HG03575 (cell line): ENCODE measurements around the gene NRG2.

Experiments used
- ATAC-seq: cut with Tn5 transposase; IDR thresholded peaks from one replicate; pipeline ENCODE4 v1.9.1; 2021; ENCODE audit not compliant: unreplicated experiment, insufficient number of reproducible peaks, low FRiP score; ENCODE audit errors: extremely low read depth

The NRG2 gene

GRCh38 chr5:140015706-140016105, 27.4 kb downstream of the NRG2 start:
- ATAC-seq: no peak

- no peak for ATAC-seq
Measured at GRCh38 chr5:140014751-140015150, 28.3 kb downstream of the NRG2 start.

- ATAC-seq: no peak
Measured at GRCh38 chr5:140013536-140013935, 29.6 kb downstream of the NRG2 start.

GRCh38 chr5:140012443-140012842, 30.7 kb downstream of the NRG2 start:
- ATAC-seq: no peak

- ATAC-seq: peak; percentile 48
Measured at GRCh38 chr5:140011297-140011802, 31.7 kb downstream of the NRG2 start.

GRCh38 chr5:140010798-140011197, 32.3 kb downstream of the NRG2 start:
- ATAC-seq: no peak

DNA sequence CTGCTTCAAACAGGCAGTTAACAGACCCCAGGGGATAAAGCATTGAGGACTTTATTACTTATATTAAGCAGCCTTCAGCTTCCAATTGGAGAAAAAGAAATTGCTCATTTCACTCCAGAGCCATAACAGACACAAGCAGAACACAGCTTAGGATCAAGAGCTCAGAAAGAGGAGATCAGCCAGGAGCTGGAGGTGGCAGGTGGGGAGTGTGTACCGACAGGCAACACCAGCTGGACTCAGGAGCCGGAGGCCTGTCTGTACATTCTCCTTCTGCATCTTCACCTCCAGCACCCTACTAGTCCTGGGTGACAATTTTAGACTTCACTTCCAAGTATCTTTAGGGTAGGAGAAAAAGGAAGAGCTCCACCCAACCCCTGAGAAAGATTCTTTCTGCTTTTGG, 35.8 kb downstream of the NRG2 start:
- no peak for ATAC-seq

DNA sequence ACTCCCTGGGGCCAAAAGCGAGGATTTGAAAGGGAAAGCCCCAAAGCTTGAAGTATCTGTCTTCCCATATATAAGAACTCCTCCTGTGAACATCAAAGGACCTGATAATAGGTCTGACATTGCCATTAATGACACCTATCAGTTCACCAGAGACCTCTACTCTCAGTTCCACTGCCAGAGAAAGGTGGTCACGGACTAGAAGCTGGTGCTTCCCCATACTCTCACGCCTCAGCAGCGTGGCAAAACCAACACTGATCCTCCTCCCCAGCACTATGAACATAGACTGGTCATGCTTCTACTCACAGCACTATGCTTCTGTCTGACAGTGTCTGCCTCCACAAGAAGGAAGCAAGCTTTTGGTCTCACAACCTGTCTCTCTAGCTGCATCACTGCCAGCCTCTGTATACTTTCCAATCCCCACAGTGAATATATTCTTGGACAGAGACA, 37.9 kb downstream of the NRG2 start:
- ATAC-seq: peak; percentile 92

GRCh38 chr5:140004174-140004573, 38.9 kb downstream of the NRG2 start:
- no peak for ATAC-seq

GRCh38 chr5:140003519-140003918, 39.6 kb downstream of the NRG2 start:
- no peak for ATAC-seq

DNA sequence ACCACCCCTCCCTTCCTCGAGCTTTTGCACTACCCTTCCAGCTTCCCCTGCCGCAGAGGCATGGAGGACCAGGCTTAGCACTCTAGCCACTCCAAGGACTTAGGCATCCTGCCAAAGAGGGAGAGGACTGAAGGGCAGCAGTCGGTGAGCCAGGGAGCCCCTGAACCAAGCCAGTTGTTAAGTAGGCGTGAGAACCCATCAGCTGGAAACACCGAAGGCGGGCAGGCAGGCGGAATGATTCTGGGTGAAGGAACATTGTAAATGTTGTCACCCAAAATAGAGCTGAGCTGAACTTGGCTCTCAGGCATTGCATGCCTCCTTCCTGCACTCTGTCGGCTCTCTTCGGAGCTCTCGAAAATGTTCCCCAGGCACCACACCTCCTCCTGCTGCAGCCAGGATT, 42.8 kb downstream of the NRG2 start:
- ATAC-seq: no peak

DNA sequence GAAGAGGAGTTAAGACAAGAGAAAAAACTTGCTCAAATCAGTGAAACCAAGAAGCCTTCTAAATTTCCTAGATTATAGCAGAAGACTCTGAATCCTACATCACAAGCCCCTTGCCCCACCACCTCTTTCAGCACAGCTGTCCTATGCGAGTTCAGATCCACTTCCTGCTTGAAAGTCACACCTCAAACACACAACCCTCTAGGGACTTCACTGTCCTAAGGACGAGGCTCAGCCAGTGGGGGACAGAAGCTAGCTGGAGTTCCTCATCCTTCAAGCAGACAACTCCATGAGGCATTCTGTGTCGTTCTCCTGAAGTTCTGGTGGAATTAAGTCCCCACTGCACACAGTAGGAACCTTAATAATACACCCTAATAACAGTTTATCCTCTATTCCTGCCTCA, 44.3 kb downstream of the NRG2 start:
- no peak for ATAC-seq

DNA sequence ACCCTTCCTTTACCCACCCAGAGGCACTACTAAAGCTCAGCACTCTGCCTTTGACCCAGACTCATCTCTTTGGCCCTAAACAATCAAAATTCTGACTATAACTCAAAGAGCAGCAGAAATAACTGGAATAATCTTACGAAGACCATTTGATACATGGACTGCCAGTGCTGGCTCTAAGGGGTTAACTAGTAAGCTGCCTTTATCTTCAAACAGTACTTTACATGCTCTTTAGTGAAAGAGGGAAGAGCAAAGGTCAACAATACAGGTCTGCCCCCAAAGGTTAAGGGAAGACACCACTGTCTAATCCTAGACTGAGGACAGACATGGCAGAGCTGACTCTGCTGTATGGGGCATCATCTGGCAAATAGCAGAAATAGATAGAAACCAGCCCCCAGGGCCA, 45.8 kb downstream of the NRG2 start:
- ATAC-seq: no peak

DNA sequence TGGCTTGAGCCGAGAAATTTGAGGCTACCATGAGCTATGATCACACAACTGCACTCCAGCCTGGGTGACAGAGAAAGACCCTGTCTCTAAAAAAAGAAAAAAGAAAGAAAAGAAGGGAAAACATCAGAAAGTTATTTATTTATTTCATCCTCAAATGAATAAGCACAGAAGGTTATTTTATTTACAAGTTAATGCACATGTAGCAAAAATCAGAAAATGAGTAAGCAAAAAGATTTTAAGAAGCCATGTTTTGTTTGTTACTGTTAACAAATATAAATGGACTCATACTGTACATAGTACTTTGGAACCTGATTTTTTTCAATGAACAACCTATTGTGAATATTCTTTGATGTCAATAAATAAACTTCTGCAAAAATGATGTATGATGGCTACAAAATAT, 47.2 kb downstream of the NRG2 start:
- ATAC-seq: no peak

GRCh38 chr5:139994234-139994633, 48.9 kb downstream of the NRG2 start:
- no peak for ATAC-seq

DNA sequence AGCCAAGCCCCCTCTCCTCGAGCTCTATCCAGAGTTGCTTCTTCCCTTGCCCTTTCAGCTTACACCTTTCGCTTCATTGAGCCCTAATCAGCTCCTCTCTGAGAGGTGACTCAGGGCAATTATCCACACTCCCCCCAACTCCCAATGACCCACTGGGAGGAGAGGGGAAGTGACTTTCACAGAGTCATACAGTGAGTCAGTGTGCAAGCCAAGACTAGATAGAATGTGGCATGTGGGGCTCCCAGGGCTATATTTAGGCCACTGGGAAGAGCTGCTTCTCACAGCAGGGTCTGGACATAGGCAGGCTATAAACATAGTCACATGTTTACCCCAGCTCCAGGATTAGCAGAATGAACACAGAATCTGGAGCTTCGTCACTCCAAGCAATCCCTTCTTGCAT, 57.4 kb downstream of the NRG2 start:
- ATAC-seq: no peak

DNA sequence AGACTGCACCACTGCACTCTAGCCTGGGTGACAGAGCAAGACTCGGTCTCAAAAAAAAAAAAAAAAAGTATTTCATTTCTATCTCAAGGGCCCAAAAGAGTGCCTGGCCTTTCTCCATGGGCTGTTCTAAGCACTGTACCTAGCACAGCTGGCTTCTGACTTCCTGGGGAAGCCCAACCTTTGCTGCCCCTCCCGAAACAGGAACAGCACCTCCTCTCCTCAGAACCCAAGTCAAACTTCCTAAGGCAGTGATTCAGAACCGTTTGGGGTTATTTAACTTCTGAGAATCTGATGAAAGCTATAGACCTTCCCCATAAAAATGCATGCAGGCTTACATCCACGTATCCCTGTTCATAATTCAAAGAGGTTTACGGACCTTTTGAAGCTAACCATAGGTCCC, 57.8 kb downstream of the NRG2 start:
- ATAC-seq: no peak

DNA sequence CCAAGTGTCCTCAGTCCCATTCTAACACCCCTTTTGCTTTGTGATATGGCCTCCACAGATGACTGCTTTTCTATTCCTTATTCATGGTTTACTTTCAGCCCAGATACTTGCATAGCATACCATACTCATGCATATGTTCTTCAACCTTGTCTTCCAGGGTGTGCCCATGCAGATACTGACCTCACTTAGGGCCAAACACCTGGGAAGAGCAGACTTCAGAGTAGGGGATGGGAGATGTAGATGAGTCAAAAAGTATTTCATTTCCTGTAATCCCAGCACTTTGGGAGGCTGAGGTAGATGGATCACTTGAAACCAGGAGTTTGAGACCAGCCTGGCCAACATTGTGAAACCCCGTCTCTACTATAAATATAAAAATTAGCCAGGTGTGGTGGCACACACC, 58.3 kb downstream of the NRG2 start:
- ATAC-seq: no peak

DNA sequence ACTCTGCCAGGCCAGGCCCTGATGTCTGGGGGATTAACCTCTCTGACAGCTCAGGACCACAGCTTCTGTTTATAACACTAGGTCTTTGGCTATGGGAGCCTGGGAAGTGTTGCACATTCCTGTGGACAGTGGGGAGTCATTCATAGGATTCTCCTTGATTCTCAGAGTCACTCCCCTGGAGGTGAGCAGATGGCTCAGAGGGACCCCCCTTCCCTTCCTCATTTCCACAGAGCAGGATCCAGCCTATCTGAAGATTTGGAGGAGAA, 60.2 kb downstream of the NRG2 start:
- ATAC-seq: no peak

GRCh38 chr5:139982157-139982974, 60.7 kb downstream of the NRG2 start:
- no peak for ATAC-seq

DNA sequence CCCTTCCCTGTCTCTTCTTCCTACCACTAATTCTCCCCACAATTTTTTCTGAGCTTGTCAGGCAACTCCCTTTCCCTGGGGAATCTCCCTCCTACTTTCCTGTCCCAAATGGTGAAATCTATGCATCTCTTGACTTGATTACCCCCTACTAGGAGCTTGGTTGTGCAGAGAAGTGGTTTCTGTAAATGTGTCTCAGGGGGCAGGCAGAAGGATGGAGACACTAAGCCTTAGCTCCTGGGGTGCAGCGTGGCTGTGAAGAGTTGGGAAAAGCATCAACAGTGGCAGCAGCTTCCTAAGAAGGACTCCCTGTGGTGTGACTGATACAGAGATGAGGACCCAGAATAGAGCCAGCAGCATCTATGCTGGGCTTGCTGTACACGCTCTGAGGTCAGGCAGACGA, 62.3 kb downstream of the NRG2 start:
- no peak for ATAC-seq
